GM11168 (cell line): ENCODE measurements around the gene SINHCAF.
"Not testable (repeated sequence)": the region's sequence is repeated elsewhere in the genome, so short reads cannot be mapped to it uniquely, and the experiment has no call there.

Experiments
- in situ Hi-C: fragments of 300-500 bp; cut with MboI; formaldehyde crosslinking; loops from one replicate; pipeline ENCODE4 v1.12.0; 2022; ENCODE audit warnings: low sequenced_read_pairs; ENCODE audit not compliant: unreplicated experiment

SINHCAF gene

DNA sequence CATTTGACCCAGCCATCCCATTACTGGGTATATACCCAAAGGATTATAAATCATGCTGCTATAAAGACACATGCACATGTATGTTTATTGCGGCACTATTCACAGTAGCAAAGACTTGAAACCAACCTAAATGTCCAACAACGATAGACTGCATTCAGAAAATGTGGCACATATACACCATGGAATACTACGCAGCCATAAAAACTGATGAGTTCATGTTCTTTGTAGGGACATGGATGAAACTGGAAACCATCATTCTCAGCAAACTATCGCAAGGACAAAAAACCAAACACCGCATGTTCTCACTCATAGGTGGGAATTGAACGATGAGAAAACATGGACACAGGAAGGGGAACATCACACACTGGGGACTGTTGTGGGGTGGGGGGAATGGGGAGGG is 52.2 kb downstream of the SINHCAF start:
- in situ Hi-C loops, result not testable (repeated sequence)

DNA sequence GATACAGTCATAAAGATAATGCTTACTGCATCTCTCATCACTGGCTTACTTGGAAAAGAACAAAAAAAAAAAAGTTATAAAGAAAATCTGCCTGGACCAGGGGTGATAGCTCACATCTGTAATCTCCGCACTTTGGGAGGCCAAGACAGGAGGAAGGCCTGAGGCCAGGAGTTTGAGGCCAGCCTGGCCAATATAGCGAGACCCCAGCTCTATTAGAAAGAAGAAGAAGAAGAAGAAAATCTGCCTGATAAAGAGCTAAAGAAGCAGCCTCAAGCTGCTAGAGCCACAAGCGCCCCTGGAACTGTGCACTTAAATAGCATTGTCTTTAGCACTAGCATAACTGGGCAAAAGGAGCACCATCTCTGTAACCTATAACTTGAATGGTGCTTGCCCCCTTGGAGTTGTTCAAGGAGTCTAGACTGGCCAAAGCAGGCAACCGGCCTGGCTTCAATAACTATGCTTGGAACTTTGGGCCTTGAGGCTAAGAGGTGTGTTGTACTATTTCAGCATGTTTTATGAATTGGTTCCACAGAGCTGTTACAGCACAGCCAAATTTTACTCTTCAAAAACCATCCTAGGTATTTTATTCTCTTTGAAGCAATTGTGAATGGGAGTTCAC is 53.2 kb downstream of the SINHCAF start:
- in situ Hi-C loops, result no loop called here

DNA sequence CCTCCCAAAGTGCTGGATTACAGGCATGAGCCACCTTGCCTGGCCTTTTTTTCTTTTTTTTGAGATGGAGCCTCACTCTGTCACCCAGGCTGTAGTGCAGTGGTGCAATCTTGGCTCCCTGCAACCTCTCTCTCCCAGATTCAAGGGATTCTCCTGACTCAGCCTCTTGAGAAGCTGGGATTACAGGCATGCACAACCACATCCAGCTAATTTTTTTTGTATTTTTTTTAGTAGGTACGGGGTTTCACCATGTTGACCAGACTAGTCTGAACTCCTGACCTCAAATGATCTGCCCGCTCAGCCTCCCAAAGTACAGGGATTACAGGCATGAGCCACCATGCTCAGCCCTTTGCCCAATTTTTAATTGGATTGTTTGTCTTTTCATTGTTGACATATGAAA is 58.0 kb downstream of the SINHCAF start:
- in situ Hi-C loops, result loop anchor here (10.0 kb wide), 2 partner anchors 97 to 377 kb away; no protein-coding TSS in a partner anchor

DNA sequence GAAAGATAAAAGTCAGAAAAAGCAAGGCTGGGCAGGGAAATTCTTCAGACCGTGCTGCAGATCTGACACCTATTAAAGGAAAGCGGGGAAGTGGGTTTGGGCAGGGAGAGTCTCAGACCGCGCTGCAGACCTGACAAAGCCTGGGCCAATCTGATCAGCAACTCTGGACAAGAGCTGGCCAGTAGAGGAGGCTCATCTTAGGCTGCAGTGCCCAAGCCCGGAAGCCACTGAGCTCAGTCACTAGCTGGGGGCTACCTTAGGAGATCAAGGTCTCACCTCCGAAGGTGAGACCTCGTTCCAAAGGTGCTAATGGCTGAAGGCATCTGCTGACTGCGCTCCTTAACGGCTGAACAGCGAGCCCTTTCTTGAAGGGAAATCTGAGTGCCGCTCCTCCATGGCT is 60.2 kb downstream of the SINHCAF start:
- in situ Hi-C loops, result loop anchor here (10.0 kb wide), 2 partner anchors 99 to 379 kb away; no protein-coding TSS in a partner anchor

DNA sequence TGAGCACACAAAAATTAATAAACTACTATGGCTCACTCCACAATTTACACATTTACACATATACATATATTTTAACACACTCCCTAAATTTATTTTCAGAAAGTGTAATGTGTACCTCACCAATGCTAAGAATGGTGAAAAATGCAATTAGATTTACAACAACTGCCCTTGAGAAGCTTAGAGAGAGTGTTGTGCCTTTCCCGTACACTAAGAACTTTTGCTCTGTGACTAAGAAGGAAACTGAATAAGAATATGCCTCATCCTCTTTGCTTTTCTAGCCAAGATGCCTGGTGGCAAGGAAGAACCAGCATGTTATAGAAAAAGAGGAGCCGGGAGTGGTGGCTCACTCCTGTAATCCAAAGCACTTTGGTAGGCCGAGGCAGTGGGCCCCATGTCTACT is 62.3 kb downstream of the SINHCAF start:
- in situ Hi-C loops, result loop anchor here (10.0 kb wide), 2 partner anchors 101 to 381 kb away; no protein-coding TSS in a partner anchor

DNA sequence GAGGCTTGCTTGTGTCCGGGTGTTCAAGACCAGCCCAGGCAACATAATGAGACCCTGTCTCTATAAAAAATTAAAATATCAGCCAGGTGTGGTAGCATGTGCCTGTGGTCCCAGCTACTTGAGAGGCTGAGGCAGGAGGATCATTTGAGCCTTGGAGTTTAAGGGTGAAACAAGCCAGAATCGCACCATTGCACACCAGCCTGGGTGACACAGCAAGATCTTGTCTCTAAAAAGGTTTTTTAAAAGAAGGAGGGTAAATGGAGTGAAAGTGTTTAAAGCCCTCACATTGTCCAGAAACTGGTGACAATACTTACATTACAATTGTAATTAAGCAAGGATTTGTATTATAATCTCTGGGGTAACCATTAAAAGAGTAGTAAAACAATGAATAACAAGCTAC is 64.2 kb downstream of the SINHCAF start:
- in situ Hi-C loops, result loop anchor here (10.0 kb wide), 2 partner anchors 103 to 383 kb away; no protein-coding TSS in a partner anchor

DNA sequence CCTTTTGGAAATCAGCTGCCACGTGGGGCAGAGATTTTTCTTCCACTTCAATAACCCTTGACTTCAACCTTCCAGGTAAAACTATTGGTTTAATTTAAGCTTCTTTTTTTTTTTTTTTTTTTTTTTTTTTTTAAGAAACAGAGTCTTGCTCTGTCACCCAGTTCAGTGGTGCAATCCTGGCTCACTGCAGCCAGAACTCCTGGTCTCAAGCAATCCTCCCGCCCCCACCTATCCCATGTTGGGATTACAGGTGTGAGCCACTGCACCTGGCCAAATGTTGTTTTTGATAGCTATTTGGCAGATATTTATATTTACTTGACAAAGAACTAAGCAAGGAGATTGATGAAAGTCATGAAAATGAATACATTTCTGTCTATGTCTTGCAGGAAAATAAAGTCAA is 65.1 kb downstream of the SINHCAF start:
- in situ Hi-C loops, result loop anchor here (10.0 kb wide), 2 partner anchors 104 to 384 kb away; no protein-coding TSS in a partner anchor

DNA sequence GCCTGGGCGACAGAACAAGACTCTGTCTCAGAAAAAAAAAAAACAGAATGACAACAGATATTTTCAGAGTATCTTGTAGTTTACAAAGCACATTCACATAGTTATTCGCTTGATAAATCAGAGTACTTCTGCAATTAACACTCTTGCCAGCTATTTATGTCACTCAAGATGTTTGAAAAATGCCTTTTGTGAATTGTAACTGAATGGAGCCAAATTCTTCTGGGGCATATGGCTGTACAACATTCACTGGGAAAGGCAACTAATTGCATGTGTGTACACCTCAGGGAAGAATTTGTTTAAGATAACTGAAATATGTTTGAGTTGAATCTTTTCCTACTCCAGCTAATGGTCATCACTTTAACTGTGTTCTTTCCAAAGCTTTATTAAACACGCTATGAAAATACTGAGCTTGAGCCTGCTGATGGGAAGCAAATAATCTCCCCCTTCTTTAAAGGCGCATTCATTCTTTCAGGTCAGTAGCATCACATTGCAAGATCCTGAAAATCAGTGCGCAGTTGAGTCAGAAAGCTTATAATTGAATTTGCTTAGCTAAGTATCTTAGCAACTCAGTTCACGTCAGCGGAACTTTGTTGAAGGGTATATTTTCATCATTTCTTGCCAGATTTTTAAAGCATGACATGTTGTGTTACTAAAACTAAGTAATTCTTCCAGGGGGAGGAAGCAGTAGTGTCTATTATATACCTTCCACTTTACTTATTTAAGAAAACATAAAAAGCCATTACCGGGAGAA is 66.6 kb downstream of the SINHCAF start:
- in situ Hi-C loops, result no loop called here

DNA sequence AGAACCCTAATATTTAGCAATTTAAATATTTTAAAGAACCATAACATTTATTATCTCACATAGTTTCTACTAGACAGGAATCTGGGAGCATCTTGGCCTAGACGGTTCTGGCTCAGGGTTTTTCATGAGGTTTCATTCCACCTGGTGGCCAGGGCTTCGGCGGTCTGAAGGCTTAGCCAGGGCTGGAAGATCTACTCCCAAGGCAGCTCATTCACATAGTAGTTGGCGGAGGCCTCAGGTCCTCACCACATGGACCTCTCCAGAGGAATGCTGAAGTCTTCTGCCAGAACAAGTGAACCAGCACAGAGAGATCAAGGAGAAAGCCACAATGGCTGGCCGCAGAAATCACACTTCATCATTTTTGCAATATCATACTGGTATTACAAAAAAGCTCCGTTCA is 68.2 kb downstream of the SINHCAF start:
- in situ Hi-C loops, result no loop called here

DNA sequence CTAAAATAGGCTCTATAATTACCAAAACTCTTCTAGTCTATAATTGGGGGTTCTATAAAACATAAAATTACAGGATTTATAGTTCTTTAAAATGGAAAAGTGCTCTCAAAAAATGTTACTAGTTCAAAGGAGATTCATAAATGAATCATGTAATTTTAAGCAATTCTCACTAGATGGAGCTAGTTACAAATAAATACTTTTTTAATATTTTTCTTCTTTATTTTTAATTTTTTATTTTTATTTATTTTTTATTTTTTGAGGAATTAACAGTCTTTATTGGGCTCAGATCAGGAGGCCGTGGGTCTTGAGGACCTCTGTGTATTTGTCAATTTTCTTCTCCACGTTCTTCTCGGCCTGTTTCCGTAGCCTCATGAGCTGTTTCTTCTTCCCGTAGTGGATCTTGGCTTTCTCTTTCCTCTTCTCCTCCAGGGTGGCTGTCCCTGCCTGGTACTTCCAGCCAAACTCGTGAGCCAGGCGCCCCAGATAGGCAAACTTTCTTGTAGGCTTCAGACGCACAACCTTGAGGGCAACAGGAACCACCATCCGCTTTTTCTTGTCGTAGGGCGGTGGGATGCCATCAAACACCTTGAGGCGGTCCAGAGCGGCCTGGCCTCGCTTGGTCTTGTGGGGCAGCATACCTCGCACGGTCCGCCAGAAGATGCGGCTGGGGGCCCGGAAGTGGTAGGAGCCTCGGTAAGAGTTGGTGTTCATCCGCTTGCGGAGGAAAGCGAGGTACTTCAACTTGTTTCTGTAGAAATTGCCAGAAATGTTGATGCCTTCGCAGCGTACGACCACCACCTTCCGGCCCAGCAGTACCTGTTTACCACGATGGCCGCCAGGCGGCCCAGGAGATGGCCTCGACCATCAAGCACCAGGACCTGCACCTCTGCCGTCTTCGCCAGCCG is 74.0 kb downstream of the SINHCAF start:
- in situ Hi-C loops, result not testable (repeated sequence)

DNA sequence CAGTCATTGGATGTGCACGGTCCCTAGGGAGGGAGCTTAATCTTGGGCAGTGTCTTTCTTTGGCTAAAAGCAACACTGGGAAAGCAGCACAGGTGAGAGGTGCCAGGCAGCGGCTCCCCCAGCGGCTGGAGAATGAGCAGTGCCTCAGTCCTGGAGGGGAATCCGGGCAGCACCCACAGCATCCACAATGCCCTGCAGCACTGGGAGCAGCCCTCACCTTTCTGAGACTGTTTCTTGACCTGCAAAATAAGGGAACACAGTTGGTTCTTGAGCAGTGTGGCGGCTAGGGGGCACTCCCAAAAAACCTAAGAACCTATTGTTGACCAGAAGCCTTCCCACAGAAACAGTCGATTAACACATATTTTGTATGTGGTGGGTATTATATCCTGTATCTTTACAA is 75.8 kb downstream of the SINHCAF start:
- in situ Hi-C loops, result no loop called here

DNA sequence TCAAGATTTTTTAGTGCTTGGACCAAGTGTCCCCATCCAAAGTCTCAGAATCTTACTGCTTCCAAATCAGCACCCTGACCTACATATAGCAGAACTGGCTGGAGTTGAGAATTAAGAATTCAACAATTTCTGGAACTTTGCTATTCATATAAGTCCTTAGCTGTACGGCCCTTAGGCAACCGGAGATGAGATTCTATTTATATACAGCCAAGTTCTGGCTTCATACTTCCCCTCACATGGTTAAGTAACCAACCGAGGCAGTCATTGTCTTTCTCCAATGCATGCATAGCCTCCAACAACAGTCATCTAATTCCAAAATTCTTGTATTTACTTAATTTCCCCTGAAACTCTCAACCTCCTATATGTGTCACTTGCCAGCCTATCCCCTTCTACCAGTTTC is 76.6 kb downstream of the SINHCAF start:
- in situ Hi-C loops, result loop anchor here (25.0 kb wide), 1 partner anchor 137 kb away; no protein-coding TSS in a partner anchor

DNA sequence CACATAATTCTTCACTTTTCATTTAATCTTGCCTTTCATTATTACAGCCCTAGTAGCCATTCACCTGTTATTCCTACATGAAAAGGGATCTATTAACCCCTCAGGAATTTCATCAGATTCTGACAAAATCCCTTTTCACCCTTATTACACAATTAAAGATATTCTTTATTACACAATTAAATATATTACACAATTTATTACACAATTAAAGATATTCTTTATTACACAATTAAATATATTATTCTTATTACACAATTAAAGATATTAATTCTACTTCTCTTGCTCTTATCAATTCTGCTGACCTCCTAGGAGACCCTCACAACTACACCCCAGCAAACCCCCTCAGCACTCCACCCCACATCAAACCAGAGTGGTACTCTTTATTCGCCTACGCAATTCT is 77.1 kb downstream of the SINHCAF start:
- in situ Hi-C loops, result loop anchor here (25.0 kb wide), 1 partner anchor 137 kb away; no protein-coding TSS in a partner anchor

DNA sequence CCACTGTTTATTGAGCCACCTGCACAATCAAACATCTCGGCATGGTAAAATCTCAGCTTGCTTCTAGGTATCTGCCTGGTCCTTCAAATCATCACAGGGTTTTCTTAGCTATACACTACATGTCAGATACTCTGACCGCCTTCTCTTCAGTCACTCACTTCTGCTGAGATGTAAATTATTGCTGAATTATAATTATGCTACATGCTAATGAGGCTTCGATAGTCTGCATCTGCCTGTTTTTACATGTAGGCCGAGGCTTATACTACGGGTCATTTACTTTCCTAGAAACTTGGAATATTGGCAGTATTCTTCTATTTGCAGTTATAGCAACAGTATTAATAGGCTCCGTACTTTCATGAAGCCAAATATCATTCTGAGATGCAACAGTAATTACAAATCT is 77.6 kb downstream of the SINHCAF start:
- in situ Hi-C loops, result loop anchor here (25.0 kb wide), 1 partner anchor 136 kb away; no protein-coding TSS in a partner anchor

DNA sequence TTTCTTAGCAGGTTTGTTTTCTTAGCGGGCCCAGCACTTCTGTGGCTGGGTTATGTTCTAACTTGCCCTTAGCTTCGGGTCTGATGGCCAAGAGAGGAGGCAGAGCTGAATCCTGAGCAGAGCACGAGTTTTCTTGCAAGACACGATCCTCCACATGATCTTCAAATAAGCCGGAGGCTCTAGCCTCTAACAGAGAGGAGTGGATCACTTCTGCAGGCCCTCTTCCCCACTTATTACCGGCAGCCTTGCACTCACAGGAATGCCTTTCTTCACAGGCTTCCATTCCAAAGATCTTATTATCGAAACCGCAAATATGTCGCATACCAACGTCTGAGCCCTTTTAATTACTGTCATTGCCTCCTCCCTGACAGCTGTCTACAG is 79.5 kb downstream of the SINHCAF start:
- in situ Hi-C loops, result loop anchor here (25.0 kb wide), 1 partner anchor 134 kb away; no protein-coding TSS in a partner anchor

DNA sequence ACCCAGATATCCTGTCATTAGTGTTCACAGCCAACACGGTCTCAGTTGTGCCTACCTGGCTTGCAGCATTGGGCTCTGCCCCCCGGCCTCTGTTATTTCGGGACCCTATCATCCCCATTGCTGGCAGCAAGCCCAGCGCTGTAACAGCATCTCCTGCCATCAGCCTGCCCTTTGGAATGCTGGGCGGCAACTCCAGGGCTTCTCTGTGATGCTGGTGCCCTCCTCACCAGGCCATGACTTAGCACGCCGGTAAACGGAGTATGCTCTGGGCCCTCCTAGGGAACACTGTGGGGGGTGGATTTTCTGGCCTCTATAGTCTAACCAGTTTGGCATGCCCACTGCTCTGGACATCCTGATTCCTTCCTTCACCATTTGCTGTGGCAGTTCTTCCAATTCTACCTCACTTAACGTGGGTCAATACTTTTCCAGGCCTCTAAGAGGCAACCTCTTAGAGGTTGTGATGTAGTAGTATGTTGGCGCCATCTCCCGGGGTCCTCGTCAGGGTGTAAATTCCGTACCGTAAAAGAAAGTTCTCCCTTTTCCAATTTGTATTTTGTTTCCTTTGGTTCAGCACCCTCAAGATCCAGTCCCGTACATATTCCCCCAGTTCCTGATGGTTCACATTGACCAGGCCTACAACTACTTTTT is 80.0 kb downstream of the SINHCAF start:
- in situ Hi-C loops, result loop anchor here (25.0 kb wide), 1 partner anchor 134 kb away; no protein-coding TSS in a partner anchor

DNA sequence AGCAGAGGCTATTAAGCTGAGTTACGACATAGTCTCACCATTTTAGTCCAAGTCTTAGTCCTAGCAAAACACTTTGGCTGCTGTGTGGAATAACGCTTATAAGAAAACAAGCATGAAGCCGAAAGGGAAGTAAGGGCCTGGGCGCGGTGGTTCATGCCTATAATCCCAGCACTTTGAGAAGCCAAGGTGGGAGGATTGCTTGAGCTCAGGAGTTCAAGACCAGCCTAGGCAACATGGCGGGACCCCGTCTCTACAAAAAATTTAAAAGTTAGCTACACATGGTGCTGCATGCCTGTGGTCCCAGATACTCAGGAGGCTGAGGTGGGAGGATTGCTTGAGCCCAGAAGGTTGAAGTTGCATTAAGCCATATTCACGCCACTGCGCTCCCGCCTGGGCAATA is 83.5 kb downstream of the SINHCAF start:
- in situ Hi-C loops, result loop anchor here (25.0 kb wide), 1 partner anchor 130 kb away; no protein-coding TSS in a partner anchor

DNA sequence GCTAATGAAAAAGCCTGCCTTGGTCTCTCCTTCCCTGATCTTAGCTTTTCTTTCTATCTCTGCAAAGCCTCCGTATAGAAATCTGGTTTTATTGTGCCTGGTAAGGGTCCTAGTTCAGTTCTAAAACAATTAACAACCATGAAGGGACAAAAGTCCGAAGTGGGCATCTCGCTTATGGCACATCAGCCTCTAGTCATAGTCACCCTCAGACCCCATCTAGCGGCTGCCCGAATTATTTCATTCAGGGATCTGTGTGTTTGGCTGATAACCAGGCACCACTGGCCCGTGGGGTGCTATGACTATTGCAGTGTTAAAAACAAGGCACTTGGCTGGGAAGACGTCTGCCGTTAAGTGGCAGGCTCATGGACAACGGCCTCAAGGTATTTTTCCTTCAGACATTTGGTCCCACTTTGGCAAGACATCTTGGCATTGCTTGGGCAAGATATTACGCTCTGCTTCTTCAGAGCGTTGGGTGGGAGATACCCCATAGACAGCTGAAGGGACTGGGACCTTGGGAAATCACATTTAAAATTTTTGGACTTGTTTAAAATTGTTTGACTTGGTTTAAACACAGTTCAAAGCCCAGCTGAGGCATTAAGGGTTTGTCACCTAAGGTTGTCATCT is 87.1 kb downstream of the SINHCAF start:
- in situ Hi-C loops, result loop anchor here (10.0 to 25.0 kb wide), 2 partner anchors 127 to 394 kb away; no protein-coding TSS in a partner anchor

DNA sequence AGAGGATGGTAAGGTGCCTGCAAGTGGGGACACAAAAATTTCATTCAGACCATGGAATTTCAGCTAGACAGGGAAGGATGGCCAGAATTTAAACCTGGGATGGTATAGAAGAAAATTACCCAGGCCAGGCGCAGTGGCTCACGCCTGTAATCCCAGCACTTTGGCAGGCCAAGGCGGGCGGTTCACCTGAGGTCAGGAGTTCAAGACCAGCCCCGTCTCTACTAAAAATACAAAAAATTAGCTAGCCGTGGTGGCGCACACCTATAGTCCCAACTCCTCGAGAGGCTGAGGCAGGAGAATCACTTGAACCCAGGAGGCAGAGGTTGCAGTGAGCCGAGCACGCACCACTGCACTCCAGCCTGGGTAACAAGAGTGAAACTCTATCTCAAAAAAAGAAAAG is 87.6 kb downstream of the SINHCAF start:
- in situ Hi-C loops, result loop anchor here (10.0 to 25.0 kb wide), 2 partner anchors 126 to 394 kb away; no protein-coding TSS in a partner anchor
